H9 (cell line): ENCODE measurements around the gene SLC18B1. TPM values are rescaled to one million over a fixed set of nuclear protein-coding genes. Genes with fewer than 3 reads are reported as not detected.

ENCODE experiments used
- DNase-seq: peaks from one replicate; pipeline ENCODE4 v3.0.0-alpha.2; 2017
- H2AFZ ChIP-seq: one replicate; pipeline ENCODE4 v1.6.1; 2013; ENCODE audit warnings: mild to moderate bottlenecking, low read length, control low read depth, moderate library complexity
- H2AK5ac ChIP-seq: 2 replicates; pipeline ENCODE4 v1.6.1; 2013; ENCODE audit warnings: low read length, control low read depth, mixed read lengths; ENCODE audit not compliant: insufficient read length
- H2BK120ac ChIP-seq: one replicate; pipeline ENCODE4 v1.6.1; 2013; ENCODE audit warnings: low read depth, mild to moderate bottlenecking, low read length, control low read depth, inconsistent platforms; ENCODE audit not compliant: poor library complexity, severe bottlenecking
- H2BK12ac ChIP-seq: 2 replicates; pipeline ENCODE4 v1.6.1; 2013; ENCODE audit warnings: low read length, control low read depth, mixed read lengths, low read depth; ENCODE audit not compliant: insufficient read length
- H2BK15ac ChIP-seq: 2 replicates; pipeline ENCODE4 v1.6.1; 2013; ENCODE audit warnings: low read depth, low read length, control low read depth
- H2BK20ac ChIP-seq: one replicate; pipeline ENCODE4 v1.6.1; 2013; ENCODE audit warnings: low read depth, mild to moderate bottlenecking, low read length, control low read depth, inconsistent platforms; ENCODE audit not compliant: poor library complexity, severe bottlenecking
- H2BK5ac ChIP-seq: 2 replicates; pipeline ENCODE4 v1.6.1; 2013; ENCODE audit warnings: low read length, control low read depth, mixed read lengths; ENCODE audit not compliant: insufficient read length
- H3K14ac ChIP-seq: 2 replicates; pipeline ENCODE4 v1.6.1; 2013; ENCODE audit warnings: low read length, control low read depth; ENCODE audit not compliant: insufficient read depth
- H3K18ac ChIP-seq: 2 replicates; pipeline ENCODE4 v1.6.1; 2013; ENCODE audit warnings: low read depth, mild to moderate bottlenecking, mixed read lengths, low read length, control low read depth; ENCODE audit not compliant: insufficient read length
- H3K23ac ChIP-seq: 2 replicates; pipeline ENCODE4 v1.6.1; 2013; ENCODE audit warnings: low read length, control low read depth, mixed read lengths, low read depth; ENCODE audit not compliant: insufficient read length
- H3K23me2 ChIP-seq: 2 replicates; pipeline ENCODE4 v1.6.1; 2013; ENCODE audit warnings: low read depth, mild to moderate bottlenecking, mixed read lengths, low read length, control low read depth; ENCODE audit not compliant: insufficient read length, poor library complexity, severe bottlenecking
- H3K27ac ChIP-seq: 2 replicates; pipeline ENCODE4 v1.5.1; 2013; ENCODE audit warnings: low read length, control low read depth, mixed read lengths, low read depth; ENCODE audit not compliant: insufficient read length
- H3K27me3 ChIP-seq: 2 replicates; pipeline ENCODE4 v1.6.1; 2013; ENCODE audit warnings: low read length, control low read depth, inconsistent platforms; ENCODE audit not compliant: insufficient read depth
- H3K4ac ChIP-seq: 2 replicates; pipeline ENCODE4 v1.6.1; 2013; ENCODE audit warnings: low read depth, mild to moderate bottlenecking, control low read depth, inconsistent platforms, low read length, moderate library complexity
- H3K4me1 ChIP-seq: 2 replicates; pipeline ENCODE4 v1.6.1; 2013; ENCODE audit warnings: low read length, control low read depth, inconsistent platforms; ENCODE audit not compliant: insufficient read depth
- H3K4me2 ChIP-seq: 2 replicates; pipeline ENCODE4 v1.6.1; 2013; ENCODE audit warnings: low read length, control low read depth, mixed read lengths; ENCODE audit not compliant: insufficient read length, insufficient read depth
- H3K56ac ChIP-seq: 2 replicates; pipeline ENCODE4 v1.6.1; 2013; ENCODE audit warnings: low read depth, mild to moderate bottlenecking, mixed read lengths, low read length, control low read depth; ENCODE audit not compliant: insufficient read length
- H3K79me1 ChIP-seq: 2 replicates; pipeline ENCODE4 v1.6.1; 2013; ENCODE audit warnings: low read depth, mild to moderate bottlenecking, moderate library complexity, low read length, control low read depth, inconsistent platforms; ENCODE audit not compliant: insufficient read depth, poor library complexity, severe bottlenecking
- H3K79me2 ChIP-seq: 2 replicates; pipeline ENCODE4 v1.6.1; 2013; ENCODE audit warnings: low read length, control low read depth, inconsistent platforms; ENCODE audit not compliant: insufficient read depth
- H3K9ac ChIP-seq: 2 replicates; pipeline ENCODE4 v1.6.1; 2013; ENCODE audit warnings: low read length, control low read depth, mixed read lengths; ENCODE audit not compliant: insufficient read length; ENCODE audit errors: extremely low read depth
- H3K9me3 ChIP-seq: one replicate; pipeline ENCODE4 v1.6.1; 2013; ENCODE audit warnings: low read depth, low read length, inconsistent platforms; ENCODE audit not compliant: control insufficient read depth
- H3T11ph ChIP-seq: one replicate; pipeline ENCODE4 v1.6.1; 2013; ENCODE audit warnings: mild to moderate bottlenecking, low read length, control low read depth, inconsistent platforms
- H4K20me1 ChIP-seq: one replicate; pipeline ENCODE4 v1.6.1; 2013; ENCODE audit not compliant: control insufficient read depth, insufficient read length, insufficient read depth
- H4K5ac ChIP-seq: 2 replicates; pipeline ENCODE4 v1.6.1; 2013; ENCODE audit warnings: low read depth, mild to moderate bottlenecking, mixed read lengths, low read length, control low read depth; ENCODE audit not compliant: insufficient read length
- H4K8ac ChIP-seq: replicated peaks from 2 replicates; pipeline ENCODE4 v1.6.1; 2013; ENCODE audit warnings: low read length, control low read depth, mixed read lengths, low read depth; ENCODE audit not compliant: insufficient read length
- H4K91ac ChIP-seq: 2 replicates; pipeline ENCODE4 v1.6.1; 2013; ENCODE audit warnings: low read depth, mild to moderate bottlenecking, moderate library complexity, mixed read lengths, low read length, control low read depth; ENCODE audit not compliant: insufficient read length
- H3K27ac Mint-ChIP-seq, 3 experiments: 2 replicates in 2 of 3; 3 replicates in 1 of 3; pipeline ENCODE4 v1.8.0; 2020 to 2021; ENCODE audit warnings: mixed read lengths in 3 of 3, mild to moderate bottlenecking in 1 of 3, moderate library complexity in 1 of 3
- H3K27me3 Mint-ChIP-seq: 2 replicates; pipeline ENCODE4 v1.8.0; 2021; ENCODE audit warnings: low read depth, mild to moderate bottlenecking, moderate library complexity, mixed read lengths
- H3K36me3 Mint-ChIP-seq, 3 experiments: 2 replicates in 2 of 3; 3 replicates in 1 of 3; pipeline ENCODE4 v1.8.0; 2020 to 2021; ENCODE audit warnings: low read depth in 3 of 3, mixed read lengths in 3 of 3; ENCODE audit not compliant: insufficient read depth in 1 of 3
- H3K4me1 Mint-ChIP-seq, 2 experiments: 2 replicates each; pipeline ENCODE4 v1.8.0; 2020; ENCODE audit warnings: mixed read lengths in 2 of 2
- H3K4me3 Mint-ChIP-seq, 2 experiments: 2 replicates in 1 of 2; 3 replicates in 1 of 2; pipeline ENCODE4 v1.8.0; 2020 to 2021; ENCODE audit warnings: mild to moderate bottlenecking in 2 of 2, mixed read lengths in 2 of 2, moderate library complexity in 1 of 2
- H3K9me3 Mint-ChIP-seq, 2 experiments: 2 replicates in 1 of 2; 3 replicates in 1 of 2; pipeline ENCODE4 v1.8.0; 2020; ENCODE audit warnings: mild to moderate bottlenecking in 2 of 2, mixed read lengths in 2 of 2, moderate library complexity in 1 of 2
- WGBS: extraction: QIAGEN DNeasy Blood & Tissue Kit; methylation state at CpG from one replicate; pipeline ENCODE4 v1.1.7; 2013; ENCODE audit warnings: missing lambda C conversion rate, low lambda C conversion rate, mixed read lengths; ENCODE audit not compliant: insufficient read length; ENCODE audit errors: extremely low coverage; 5-methylcytosine and 5-hydroxymethylcytosine counted together
- total RNA-seq: library from RNA; stranded (reverse); gene quantifications from 2 replicates; pipeline ENCODE4 v1.2.1, GENCODE V29; 2021
- TF ChIP-seq, protein P1 (sequence below): fragments of 200-600 bp; sonication (generic); conservative IDR thresholded peaks from 3 replicates; pipeline ENCODE4 v1.8.0; 2021; ENCODE audit warnings: antibody characterized with exemption, mild to moderate bottlenecking

The SLC18B1 gene
- total RNA-seq, 1 experiment from 2014 or later: 19.8 TPM

DNA sequence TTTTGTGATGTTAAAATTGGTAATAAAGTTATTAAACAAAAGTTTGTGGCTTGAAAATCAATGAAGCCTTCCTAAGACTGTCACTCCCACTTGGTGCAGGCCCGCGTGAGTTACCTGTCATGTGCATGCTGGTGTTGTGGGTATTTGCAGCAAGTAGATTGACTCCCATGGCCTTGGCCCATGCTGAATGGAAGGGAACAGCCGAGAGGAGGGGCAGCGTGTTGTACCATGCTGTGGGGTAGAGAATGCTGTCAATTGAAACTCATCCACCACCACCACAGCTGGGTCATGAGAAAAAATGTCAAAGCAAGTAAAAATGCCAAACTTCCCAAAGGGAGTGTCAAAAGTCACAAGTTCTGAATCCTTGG, 71.8 kb downstream of the SLC18B1 start:
- Histone ChIP-seq H2BK12ac (no peak overlapping the region), H2BK120ac (no peak overlapping the region), H3K27me3 (no peaks in the 10 kb centered on the region), H3K4me2 (no peak overlapping the region), H4K5ac (no peak overlapping the region), H2BK5ac (no peak overlapping the region), H3K27ac (no peak overlapping the region), H3K23ac (no peak overlapping the region), H2AK5ac (no peak overlapping the region), H3K18ac (no peak overlapping the region), H3K9ac (no peak overlapping the region), H4K20me1 (no peaks in the 10 kb centered on the region), H2BK20ac (no peak overlapping the region), H3K79me2 (no peaks in the 10 kb centered on the region), H3K23me2 (no peaks in the 10 kb centered on the region), H3K4me1 (no peaks in the 10 kb centered on the region), H3T11ph (no peak overlapping the region), H3K56ac (no peak overlapping the region), H3K79me1 (no peaks in the 10 kb centered on the region), H2AFZ (no peak overlapping the region), H3K9me3 (no peaks in the 10 kb centered on the region), H4K8ac (no peak overlapping the region), H3K14ac (no peak overlapping the region), H2BK15ac (no peak overlapping the region), H3K4ac (no peak overlapping the region), H4K91ac (no peak overlapping the region)
- TF ChIP-seq, protein P1, sequence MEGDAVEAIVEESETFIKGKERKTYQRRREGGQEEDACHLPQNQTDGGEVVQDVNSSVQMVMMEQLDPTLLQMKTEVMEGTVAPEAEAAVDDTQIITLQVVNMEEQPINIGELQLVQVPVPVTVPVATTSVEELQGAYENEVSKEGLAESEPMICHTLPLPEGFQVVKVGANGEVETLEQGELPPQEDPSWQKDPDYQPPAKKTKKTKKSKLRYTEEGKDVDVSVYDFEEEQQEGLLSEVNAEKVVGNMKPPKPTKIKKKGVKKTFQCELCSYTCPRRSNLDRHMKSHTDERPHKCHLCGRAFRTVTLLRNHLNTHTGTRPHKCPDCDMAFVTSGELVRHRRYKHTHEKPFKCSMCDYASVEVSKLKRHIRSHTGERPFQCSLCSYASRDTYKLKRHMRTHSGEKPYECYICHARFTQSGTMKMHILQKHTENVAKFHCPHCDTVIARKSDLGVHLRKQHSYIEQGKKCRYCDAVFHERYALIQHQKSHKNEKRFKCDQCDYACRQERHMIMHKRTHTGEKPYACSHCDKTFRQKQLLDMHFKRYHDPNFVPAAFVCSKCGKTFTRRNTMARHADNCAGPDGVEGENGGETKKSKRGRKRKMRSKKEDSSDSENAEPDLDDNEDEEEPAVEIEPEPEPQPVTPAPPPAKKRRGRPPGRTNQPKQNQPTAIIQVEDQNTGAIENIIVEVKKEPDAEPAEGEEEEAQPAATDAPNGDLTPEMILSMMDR: no peak
- DNase-seq: no peak
- WGBS: no CpG with 5 or more reads among the region's 4 CpGs
- Mint-ChIP-seq H3K4me1 (no peaks in the 10 kb centered on the region), H3K27ac (no peak overlapping the region), H3K9me3 (no peaks in the 10 kb centered on the region), H3K4me3 (no peak overlapping the region), H3K36me3 (no peaks in the 10 kb centered on the region), H3K27me3 (no peaks in the 10 kb centered on the region)
